Left colon (tissue), 2 donors: ENCODE measurements around the gene LRBA. TPM values are rescaled to one million over a fixed set of nuclear protein-coding genes. Genes with fewer than 3 reads are reported as not detected.
"Not testable (repeated sequence)": the region's sequence is repeated elsewhere in the genome, so short reads cannot be mapped to it uniquely, and the experiment has no call there.

ENCODE experiments used
- ATAC-seq: fragments of 200-7000 bp; cut with Tn5 transposase; one replicate; pipeline ENCODE4 v1.9.1; 2020; ENCODE audit warnings: mild to moderate bottlenecking, moderate library complexity
- DNase-seq, 2 donors: peaks; one replicate each; pipeline ENCODE4 v3.0.0-alpha.2; 2020
- intact Hi-C, 2 donors: fragments of 100-400 bp; cut with DNase I in 1 of 2; cut with micrococcal nuclease in 1 of 2; formaldehyde crosslinking; loops; one replicate each; pipeline versions ENCODE4 v1.11.2 to v1.14.0; 2022; cut with DNase I, micrococcal nuclease
- total RNA-seq, 2 donors: library from RNA; stranded (reverse); fragmentation: NEBNext Ultra II Directional; extraction: Animal tissue kit (Norgen Biotek cat#: 25700); gene quantifications; one replicate each; pipeline ENCODE4 v1.2.1, GENCODE V29; 2021
- donor health status: DM: no; HTN: no; CAD: no.
- donor health status: DM: yes; HTN: yes; CAD: no.

The LRBA gene
- total RNA-seq, 2 donors from 2014 or later, result 65.7 to 80.0 TPM

- ATAC-seq, result no peak
- intact Hi-C loops, result no loop called here
- DNase-seq, result no peak
Observed at GRCh38 chr4:150673793-150674192, 341.3 kb downstream of the LRBA start.

- no peak for ATAC-seq
- no peak for DNase-seq
- intact Hi-C loops, result no loop called here
Observed at GRCh38 chr4:150668824-150669223, 346.3 kb downstream of the LRBA start.

DNA sequence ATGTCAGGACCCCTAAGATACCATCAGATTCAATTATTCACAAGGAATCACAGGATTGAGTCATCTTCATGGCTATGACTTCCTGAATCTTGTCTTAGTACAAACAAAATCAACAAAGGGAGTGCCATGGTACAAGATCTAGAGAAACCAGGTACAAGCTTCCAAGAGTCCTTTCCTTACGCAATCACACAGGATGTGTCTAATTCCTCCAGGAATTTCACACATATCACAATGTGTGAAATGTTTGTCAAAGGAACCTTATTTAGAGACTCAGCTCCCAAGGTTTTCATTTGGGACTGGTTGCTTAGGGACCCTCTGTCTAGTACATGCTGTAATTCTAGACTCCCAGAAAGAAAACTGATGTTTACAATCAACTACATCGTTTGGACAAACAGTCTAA lies 350.1 kb downstream of the LRBA start:
- DNase-seq (no peak), ATAC-seq (peak; percentile 60)
- intact Hi-C loops, result no loop called here

DNA sequence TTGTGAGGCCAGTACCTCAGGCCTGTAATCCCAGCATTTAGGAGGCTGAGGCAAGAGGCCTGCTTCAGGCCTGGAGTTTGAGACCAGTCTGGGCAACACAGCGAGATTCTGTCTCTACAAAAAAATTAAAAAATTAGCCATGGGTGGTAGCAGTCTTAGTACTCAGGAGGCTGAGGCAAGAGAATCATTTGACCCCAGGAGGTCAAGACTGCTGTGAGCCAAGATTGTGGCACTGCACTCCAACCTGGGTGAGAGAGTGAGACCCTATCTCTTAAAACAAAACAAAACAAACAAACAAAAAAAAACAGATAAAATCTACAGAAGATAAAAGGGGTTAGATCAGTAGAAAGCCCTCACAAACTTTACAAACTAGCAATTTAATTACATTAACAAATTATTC lies 352.4 kb downstream of the LRBA start:
- DNase-seq (no peak), ATAC-seq (no peak)
- intact Hi-C loops, result no loop called here

DNA sequence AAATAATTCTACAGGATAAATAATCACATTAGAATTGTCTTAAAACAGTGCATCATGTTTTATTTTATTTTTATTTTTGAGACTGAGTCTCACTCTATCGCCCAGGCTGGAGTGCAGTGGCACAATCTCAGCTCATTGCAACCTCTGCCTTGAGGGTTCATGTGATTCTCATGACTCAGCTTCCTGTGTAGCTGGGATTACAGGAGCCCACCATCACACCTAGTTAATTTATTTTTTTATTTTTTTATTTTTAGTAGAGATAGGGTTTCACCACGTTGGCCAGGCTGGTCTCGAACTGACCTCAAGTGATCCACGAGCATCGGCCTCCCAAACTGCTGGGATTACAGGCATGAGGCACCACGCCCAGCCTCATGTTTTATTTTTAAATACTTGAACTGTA lies 353.5 kb downstream of the LRBA start:
- intact Hi-C loops, DNase-seq, ATAC-seq: not testable (repeated sequence)

GRCh38 chr4:150658258-150658657 lies 356.8 kb downstream of the LRBA start:
- DNase-seq, intact Hi-C loops, ATAC-seq: not testable (repeated sequence)

DNA sequence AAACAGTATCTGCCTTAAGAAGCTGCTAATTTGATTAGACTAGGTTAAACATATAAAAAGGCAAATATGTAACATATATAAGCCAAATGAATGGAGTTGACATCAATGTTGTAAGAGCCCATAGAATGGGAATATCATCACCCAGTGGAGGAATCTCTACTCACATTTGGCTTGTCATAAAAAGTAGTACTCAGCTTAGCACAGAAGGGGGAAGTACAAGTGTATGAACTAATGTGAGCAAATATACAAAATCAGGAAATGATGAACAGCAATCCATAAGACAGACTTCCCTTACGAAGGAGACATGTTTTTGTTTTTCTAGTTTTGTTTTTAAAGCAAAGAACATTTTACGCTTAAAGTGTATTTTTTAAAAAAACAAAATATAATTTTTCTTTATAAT lies 358.2 kb downstream of the LRBA start:
- DNase-seq, result no peak
- intact Hi-C loops, result no loop called here
- no peak for ATAC-seq

- ATAC-seq (no peak), DNase-seq (no peak)
Observed at GRCh38 chr4:150650751-150651150, 364.3 kb downstream of the LRBA start.

GRCh38 chr4:150648123-150648522 lies 367.0 kb downstream of the LRBA start:
- DNase-seq, result no peak
- ATAC-seq, result no peak
- intact Hi-C loops, result no loop called here

More at GRCh38 chr4:150650751-150651150, 364.3 kb downstream of the LRBA start:
- intact Hi-C loops, result no loop called here

GRCh38 chr4:150647008-150647407 lies 368.1 kb downstream of the LRBA start:
- intact Hi-C loops, result no loop called here
- ATAC-seq (no peak), DNase-seq (no peak)

GRCh38 chr4:150641612-150642011 lies 373.5 kb downstream of the LRBA start:
- intact Hi-C loops, result no loop called here

DNA sequence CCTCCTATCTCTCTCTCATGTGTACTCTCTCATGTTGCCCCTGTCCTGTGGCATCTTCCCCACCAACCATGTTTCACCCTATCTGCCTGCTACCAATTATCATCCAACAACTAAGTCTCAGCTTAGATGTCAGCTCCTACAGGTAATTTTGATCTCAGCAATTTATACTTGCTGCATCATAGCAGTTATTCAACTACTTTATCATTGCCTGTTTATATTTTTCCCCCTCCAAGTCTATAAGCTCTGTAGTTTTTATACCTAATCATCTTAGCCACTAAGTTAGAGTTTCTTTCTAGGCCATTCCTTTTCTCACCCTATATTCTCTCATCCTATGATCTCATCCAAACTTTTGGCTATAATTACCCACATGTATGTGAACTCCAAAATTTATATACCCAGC lies 382.4 kb downstream of the LRBA start:
- ATAC-seq (no peak), DNase-seq (no peak)
- intact Hi-C loops, result no loop called here

More at GRCh38 chr4:150641612-150642011, 373.5 kb downstream of the LRBA start:
- DNase-seq, result no peak
- ATAC-seq, result no peak

DNA sequence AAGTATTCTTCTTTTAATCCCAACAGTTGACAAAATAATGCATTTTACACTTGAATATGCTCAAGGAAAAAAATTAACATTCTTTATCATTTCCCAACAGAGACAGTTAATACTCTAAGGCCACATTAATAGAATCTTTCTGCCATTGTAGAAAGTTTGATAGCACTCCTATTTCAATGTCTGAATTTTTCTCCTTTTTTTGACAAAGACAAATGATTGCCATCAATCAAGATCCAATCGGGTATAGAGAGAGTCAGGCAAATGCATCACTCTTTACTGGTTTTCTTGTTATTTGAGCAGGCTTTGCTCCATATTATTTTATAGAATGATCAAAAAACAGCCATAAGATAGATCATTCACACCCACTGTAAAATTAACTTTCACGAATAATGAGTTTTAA lies 387.0 kb downstream of the LRBA start:
- DNase-seq, result no peak
- intact Hi-C loops, result no loop called here
- no peak for ATAC-seq

DNA sequence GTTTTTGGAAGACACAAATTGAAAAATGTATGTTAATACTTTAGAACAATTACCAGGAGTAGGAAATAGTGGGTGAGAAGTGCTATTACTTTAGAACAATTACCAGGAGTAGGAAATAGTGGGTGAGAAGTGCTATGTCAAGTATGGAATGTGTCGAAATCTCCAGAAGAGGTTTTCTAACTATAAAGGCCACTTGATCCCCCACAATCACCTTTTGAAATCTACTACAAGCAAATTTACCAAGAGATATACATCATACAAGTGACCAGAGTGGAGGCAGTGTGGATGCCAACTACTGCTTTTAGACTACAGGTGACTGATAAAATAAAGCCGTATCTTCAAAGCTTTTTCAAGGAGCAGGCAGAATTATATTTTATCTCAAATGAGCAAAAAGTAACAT lies 390.1 kb downstream of the LRBA start:
- ATAC-seq, result no peak
- intact Hi-C loops, result no loop called here

DNA sequence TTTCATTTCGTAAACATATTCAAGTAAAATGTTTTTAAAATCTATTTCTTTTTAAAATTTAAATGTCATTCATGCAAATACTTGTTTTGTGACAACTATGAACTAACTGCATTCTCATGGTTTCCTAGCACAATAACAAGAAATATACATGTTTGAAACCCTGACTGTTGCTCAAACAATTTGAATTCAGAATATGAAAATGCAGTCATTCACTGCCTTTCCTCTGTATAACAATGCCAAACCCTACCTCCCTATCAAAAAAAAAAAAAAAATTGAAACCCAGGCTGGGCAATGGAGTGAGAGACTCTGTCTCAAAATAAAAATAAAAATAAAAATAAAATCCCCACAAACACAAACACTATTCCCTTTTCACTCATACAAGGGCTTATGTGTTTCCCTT lies 391.0 kb downstream of the LRBA start:
- DNase-seq (no peak), ATAC-seq (no peak)
- intact Hi-C loops, result no loop called here

More for the DNA sequence above, 390.1 kb downstream of the LRBA start:
- DNase-seq, result no peak

DNA sequence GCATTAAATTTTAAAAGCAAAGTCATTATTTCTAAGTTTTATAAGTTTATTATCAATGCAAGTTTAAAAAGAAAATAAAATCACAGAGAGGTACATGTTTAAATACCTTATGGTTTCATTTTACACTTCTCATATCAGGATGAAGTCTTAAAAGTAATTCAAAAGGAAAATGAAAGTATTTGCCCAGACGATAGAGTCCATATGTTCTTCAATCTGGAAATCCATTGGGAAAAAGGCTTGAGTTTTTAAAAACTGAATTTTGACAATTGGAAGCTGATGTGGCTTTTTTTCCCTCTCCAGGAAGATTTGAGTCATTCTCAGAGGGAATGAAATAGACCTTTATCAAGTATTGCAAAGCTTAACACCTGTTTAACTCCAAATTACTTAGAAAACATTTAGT lies 396.0 kb downstream of the LRBA start:
- intact Hi-C loops, result no loop called here
- DNase-seq, result no peak
- no peak for ATAC-seq

DNA sequence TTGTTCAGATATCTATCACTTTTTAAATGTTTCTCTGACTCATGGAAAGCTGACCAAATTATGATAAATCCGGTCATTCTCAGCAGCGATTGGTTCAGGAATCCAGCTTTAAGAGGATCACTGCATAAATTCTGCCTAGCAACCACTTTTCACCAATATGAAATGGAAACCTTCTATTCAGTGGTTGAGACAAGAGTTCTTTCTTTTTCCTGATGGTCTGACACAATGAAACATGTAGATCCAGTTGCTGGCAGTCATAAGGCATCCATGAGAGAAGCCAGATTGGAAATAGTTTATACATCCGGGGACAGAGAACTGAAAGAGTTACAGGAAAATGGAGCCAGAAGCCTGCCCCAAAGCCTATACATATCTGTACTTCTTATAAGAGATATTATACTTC lies 406.0 kb downstream of the LRBA start:
- intact Hi-C loops, result no loop called here
- ATAC-seq (no peak), DNase-seq (no peak)

DNA sequence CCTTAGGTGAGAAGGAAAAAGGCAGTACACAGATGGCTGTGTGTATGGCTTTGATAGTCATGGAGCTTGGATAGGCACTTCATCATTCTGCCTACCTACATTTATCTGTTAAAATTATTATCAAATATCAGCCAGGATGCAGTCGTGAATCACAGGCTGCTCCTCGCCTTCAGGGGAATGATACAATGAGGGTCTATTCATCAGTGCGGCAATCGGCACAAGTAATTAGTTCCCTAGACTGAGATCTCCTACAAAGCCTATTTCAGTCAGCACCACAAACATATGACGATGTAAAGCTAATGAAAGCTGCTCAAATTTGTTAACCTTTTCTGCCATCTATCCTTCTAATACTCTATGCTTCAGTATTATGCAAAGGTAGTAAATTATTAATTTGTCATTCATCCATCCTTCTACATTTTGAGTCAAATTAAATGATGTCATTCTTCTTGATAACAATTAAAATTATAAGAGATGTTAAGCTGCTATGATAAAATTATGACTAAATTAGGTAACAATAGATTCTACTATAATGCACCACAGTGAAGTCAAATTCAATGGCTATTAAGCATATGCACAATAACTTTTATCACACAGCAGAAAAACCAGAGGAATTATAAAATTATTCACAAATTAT lies 414.2 kb downstream of the LRBA start:
- no peak for DNase-seq
- intact Hi-C loops, result no loop called here
- no peak for ATAC-seq

DNA sequence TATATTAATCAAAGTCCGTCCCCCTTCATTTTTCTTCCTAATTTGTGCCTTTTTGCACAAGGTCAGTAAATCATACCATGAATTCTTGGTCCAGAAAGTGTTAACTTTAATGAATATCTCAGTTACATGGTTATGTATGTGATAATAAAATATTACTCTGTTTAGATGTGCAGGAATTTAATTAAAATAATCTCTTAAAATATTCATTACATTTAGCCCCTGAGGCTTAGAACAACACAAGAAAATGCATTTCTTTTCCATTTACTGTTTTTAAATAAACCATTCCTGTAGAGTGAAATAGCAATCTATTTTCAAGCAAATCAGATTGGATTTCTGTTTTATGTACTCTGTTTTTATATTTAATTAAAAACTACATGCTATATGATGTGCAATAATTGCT lies 415.5 kb downstream of the LRBA start:
- intact Hi-C loops, result no loop called here
- no peak for ATAC-seq
- DNase-seq, result no peak

- ATAC-seq (no peak), DNase-seq (no peak)
- intact Hi-C loops, result no loop called here
Observed at GRCh38 chr4:150598909-150599308, 416.2 kb downstream of the LRBA start.

- ATAC-seq, result no peak
- intact Hi-C loops, result no loop called here
- no peak for DNase-seq
Observed at GRCh38 chr4:150593996-150594395, 421.1 kb downstream of the LRBA start.
